GM15510 (cell line): ENCODE measurements around the gene ACTN2.

ENCODE experiments used
- POLR2A ChIP-seq: IDR thresholded peaks from 3 replicates; pipeline ENCODE4 v1.6.1; 2011; ENCODE audit warnings: borderline replicate concordance; ENCODE audit not compliant: insufficient read length; ENCODE audit errors: extremely low read depth

Gene ACTN2

DNA sequence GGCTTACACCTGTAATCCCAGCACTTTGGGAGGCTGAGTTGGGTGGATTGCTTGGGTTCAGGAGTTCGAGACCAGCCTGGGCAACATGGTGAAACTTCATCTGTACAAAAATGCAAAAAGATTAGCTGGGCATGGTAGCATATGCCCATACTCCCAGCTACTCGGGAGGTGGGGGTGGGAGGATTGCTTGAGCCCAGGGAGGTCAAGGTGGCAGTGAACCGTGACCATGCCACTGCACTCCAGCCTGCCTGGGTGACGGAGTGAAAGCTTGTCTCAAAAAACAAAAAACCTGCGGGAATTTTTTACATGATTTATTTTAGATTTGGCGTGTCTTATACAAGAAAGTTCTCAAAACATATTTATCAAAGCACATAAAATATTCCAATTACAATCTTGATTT is 81.0 kb downstream of the ACTN2 start:
- no peak for TF ChIP-seq POLR2A

DNA sequence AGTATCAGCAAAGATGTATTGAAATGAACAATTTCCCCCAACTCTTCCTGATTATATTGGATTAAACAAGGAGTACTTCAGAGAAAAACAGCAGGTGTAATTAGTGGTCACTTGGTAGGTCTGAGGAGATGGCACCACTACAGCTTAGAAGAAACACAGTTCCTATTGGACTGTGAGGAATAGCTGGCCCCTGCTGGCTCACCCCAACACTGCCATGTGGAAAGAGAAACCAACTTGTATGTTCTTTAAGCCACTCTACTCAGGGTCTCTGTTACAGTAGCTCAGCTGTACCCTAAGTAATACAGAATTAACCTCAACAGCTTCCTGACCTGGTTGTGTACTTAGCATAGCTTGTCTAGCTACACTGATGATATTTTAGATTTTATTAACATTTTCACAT is 82.3 kb downstream of the ACTN2 start:
- no peak for TF ChIP-seq POLR2A

DNA sequence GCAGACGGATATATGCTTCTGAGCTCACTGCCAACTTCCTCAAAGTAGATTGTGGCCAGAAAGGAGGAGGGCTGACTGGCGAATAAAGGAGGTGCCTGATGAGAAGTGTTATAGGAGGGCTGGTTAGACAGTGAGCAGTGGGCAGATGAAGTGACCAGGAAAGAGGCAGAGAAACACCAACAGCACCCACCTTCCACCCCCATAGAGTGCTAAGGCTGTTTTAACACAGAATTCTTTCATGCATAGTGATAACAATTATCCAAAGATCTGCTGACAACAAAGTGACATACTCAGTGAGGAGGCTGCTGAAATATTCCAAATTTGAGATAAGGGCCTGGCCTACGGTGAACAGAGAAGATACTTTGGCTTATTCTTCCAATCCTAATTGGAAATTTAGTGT is 87.6 kb downstream of the ACTN2 start:
- TF ChIP-seq POLR2A = no peak

DNA sequence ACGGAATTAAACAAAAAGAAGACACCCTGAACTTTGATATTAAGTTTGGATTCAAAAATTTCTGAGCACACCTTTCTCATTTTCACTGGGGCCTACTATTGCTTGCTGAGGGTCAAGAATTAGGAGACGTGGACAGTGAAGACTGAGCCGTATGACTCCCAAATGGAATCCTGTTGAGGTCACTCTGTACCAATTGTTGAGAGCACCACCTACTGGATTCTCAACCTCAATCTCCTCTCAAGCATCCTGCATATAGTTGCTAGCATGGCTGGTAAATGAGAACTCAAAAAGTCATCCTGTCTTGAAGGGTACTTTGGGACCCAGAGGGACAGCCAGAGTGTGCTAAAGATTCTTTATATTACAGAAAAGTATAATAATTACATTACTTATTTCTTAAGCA is 88.6 kb downstream of the ACTN2 start:
- TF ChIP-seq POLR2A = no peak

DNA sequence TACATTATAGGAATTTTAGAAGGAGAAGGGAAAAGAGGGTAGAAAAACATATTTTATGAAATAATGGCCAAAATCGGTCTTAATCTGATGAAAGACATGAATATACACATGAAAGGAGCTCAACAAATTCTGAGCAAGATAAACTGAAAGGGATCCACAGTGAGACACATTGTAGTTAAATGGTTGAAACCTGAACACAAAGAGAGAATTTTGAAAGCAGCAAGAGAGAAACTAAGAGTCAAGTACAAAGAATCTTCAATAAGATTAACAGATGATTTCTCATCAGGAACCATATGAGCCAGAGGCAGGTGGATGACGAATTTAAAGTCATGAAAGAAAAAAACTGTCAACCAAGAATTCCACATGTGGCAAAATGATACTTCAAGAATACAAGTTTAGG is 93.0 kb downstream of the ACTN2 start:
- no peak for TF ChIP-seq POLR2A

DNA sequence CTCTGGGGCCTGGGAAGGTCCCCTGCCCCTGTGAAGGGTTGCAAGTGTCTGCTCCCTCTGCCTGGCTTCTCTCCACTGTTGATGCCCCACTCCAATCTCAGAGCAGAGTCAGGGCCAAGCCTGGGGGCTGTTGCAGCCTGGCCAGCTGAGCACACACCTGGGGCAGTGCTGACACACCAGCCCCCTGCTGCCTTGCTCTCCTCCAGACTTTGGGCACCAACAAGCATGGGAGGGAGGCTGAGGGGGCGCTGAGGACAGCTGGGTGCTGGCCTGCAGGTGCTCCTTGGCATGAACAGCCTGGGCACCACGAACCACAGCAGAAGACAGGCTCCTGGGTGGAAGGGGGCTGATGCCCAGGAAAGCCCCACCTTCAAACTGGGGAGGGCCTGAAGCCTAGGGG is 99.2 kb downstream of the ACTN2 start:
- TF ChIP-seq POLR2A = no peak

DNA sequence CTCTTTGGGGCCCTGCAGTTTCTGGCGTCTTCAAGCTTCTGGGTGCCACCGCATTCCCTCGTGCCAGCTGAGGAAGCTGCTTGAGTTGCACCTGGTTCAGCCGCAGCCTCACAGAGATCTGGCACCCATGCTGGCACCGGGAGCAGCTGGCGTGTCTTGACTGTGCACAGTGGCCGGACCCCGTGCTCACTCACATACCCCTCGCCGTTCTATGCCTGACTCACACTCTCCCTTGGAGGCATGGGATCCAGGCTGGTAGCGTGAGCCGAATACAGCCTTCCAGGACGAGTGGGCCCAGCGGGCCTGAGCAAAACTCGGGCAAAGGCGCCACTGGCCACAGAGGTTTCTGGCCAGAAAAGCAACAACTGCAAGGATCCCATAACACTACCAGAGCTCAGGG is 100.2 kb downstream of the ACTN2 start:
- no peak for TF ChIP-seq POLR2A

DNA sequence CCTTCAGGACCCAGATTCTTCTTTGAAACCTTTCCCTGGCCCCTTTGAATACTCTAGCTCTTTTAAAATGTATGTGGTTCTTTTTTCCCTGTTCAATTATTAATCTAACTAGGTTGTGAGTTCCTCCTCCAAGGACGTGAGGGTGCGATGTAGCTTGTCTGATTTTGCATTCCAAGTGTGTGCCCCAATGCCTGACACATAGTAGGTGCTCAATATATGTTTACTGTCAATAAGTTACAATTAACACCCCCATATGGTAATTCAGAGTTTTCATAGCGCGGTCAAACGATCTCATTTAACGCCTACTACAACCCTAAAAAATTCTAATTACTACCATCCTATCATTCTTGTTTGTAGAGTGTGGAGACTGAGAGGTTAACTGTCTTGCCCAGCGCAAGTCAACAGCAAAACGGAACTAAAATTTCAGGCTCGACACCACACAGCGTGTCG is 108.3 kb downstream of the ACTN2 start:
- TF ChIP-seq POLR2A = no peak

DNA sequence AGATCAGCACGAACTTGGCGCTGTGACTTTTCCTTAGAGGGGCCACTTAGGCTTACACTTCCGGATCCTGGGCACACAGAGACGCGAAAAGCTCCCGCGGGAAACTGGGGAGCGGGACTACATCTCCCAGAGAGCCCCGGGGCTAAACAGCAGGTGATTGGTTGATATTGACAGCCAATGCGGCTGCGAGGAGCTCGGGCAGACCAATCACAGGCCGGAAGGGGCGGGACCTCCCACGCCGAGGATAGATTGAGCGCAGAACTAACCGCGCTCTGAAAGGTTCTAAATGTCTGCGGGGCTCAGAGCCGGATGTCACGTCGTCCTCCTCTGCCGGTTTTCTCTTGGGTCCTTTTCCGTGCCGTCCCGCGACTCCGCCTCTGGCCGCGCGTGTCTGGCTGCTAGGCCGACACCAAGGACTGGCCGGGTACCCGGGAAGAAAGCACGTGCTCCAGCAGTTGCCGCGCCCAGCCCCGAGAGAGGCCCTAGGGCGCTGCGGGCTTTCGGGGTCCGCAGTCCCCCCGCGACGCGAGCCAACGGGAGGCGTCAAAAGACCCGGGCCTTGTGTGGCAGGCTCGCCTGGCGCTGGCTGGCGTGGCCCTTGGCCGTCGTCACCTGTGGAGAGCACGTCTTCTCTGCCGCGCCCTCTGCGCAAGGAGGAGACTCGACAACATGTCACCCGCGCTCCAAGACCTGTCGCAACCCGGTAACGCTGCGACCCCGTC is 108.9 kb downstream of the ACTN2 start, which contains the start of gene MTR:
Gene MTR (plus strand): TSS at position 258 of the 722 bp plus-strand sequence. CDS start 412 bp downstream, at position 670.
- peak; percentile 77 for TF ChIP-seq POLR2A

DNA sequence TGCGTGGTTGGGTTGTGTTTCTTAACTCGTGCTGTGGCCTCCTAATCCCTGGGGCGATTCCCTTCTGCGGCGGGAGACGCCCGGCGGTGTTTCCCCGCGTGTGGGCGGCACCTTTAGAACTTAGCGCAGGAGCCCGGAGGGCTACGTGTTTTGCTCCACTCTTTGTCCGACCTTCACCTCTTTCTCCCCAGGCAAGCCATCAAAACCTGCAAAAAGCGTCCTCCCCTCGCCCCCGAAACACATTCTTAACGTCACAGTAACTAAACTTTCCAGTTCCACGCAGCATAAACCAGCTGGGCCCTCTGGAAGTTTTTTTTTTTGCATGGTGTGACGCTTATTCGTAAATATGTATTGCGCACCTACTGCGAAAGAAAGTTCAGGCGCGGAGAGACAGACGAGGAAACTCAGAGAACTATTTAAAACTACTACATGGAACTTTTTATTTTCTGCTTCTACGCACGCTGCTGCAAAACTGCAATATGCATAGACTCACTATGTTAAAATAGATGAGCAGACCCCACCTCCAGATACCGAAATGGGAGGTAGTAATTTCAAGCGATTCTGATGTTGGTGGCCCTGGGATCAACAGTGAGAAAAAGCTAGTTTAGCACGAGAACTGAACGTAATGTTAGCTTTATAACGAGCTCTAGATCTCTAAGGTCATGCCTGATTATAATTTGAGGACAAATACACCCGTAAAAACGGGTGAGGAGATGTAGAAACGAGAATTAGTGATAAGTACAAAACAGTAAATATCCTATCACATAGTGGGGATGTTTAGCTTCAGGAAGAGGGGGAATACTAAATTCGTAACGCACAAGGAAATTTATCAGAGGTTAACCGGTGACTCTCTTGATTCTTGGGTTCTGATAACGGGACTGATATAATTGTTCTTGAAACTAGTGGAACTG is 109.7 kb downstream of the ACTN2 start:
- no peak for TF ChIP-seq POLR2A

DNA sequence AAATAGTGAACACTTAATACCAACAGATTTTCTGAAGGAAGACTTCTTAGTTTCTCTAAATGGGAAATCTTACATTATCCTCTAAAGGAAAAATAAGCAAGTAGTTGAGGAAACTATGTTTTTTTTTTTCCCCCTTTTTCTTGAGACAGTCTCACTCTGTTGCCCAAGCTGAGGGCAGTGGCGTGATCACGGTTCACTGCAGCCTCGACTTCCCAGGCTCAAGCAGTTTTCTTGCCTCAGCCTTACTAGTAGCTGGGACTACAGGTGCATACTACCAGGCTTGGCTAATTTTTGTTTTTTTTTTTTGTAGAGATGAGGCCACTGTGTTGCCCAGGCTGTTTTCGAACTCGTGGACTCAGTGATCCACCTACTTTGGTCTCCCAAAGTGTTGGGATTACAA is 112.7 kb downstream of the ACTN2 start:
- TF ChIP-seq POLR2A = no peak

DNA sequence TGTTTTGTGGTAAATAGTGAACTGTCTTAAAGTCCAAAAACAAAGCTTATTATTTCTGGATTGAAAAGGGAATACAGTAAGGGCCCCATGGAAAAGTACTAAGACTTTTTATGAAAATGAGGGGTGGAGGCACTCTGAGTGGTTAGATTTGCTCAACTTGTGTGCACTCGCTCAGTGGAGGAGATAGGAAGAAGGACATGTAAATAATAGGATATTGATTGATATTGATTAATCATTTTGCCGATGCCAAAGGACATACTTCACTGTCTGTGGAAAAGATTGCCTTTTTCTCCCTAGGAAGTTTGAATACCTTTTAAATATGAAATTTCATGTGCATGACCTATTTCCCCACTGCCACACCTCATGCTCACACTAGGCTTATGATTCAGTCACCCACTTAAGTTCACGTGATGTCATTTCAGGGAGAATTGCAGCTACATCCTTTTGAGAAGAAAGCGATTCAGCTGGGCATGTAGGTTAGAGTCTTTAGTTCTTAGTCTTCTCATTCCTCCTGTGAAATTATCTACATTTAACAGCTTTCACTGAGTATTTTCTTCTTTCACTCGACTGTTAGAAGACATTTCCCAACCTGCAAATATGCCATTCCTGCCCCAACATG is 113.8 kb downstream of the ACTN2 start:
- TF ChIP-seq POLR2A = no peak

DNA sequence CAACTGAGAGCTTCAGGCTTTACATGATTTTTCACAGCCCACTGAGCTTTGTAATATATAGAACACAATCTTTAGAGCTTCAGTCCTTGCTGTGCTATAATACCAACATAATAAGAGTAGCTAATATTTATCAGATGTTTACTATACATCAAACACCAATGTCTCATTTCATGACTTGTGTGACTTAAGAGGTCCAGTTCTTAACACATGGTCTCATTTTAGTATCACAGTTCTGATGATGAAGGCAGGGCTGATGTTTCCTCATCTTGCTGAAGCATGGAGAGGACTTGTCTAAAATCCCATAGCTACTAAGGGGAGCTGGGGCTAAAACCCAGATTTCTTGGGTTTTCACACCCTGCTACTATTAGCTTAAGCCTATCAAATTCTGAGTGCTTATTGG is 114.3 kb downstream of the ACTN2 start:
- TF ChIP-seq POLR2A = no peak

DNA sequence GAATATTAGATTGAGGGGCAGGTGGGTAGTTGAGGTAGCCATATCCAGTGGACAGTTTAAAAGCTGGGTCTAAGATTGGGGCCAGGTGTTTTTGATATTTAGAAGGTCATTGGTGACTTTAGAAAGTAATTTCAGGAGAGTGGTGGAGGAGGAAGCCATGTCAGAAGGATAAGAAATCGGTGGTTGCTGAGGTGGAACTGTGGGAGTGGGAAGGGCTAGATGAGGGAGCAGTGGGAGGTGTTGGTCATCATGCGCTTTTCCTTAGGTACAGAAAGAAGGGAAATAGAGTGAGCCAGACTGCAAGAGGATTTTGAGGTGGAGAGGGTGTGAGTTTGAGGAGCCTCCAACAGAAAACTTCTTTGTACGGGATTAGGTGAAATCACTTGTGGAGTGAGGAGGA is 116.0 kb downstream of the ACTN2 start:
- no peak for TF ChIP-seq POLR2A

DNA sequence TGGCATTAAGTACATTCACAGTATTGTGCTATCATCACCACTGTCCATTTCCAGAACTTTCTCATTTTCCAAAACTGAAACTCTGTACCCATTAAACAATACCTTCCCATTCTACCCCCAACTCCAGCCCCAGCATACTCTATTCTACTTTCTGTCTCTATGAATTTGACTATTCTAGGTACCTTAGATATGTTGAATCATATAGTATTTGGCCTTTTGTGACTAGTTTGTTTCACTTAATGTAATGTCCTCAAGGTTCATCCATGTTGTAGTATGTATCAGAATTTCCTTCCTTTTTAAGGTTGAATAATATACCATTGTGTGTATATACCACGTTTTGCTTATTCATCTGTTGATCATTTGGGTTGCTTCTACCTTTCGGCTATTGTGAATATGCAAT is 120.3 kb downstream of the ACTN2 start:
- TF ChIP-seq POLR2A = no peak
